Measurements from ENCODE around the gene BOLA1.
"Not testable (repeated sequence)": the region's sequence is repeated elsewhere in the genome, so short reads cannot be mapped to it uniquely, and the experiment has no call there.

BOLA1 gene

DNA sequence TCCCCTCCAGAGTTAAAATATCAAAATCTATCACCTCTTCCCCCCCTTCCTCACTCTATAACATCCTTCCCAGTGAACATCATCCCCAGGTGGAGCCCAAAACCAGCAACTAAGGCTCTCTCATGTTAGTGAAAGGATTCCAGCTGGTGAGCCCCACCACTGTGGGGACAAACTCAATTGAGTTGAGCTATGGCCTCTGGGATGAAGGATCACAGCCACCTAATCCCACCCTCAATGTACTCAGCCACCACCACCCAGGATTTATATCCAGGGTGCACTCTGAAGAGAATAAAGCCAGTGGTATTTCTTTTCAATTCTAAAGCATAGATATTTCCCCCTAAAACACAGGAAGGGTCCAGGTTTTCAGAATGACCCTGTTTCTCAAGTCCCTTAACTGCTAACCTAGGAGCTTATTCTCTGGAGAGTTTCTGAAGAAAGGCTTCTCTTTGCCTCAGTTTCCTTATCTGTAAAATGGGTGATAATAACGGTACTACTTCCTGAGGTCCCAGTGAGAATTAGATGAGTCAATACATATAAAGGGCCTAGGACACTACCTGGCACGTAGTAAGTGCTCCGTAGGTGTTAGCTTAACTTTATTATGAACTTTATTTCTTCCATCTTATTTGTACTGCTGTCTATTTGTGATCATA is 15.6 kb upstream of the BOLA1 start:
- Mint-ChIP-seq H3K4me1 (peaks cover 4% of the 10 kb centered on the region), H3K27me3 (no peaks in the 10 kb centered on the region), H3K27ac (no peak overlapping the region), H3K9me3 (no peaks in the 10 kb centered on the region), H3K36me3 (no peaks in the 10 kb centered on the region), H3K4me3 (no peak overlapping the region)
- no peak for ATAC-seq (ENCODE audit: low read depth)
- DNase-seq (ENCODE audit: low spot score in 2 of 2): no peak

DNA sequence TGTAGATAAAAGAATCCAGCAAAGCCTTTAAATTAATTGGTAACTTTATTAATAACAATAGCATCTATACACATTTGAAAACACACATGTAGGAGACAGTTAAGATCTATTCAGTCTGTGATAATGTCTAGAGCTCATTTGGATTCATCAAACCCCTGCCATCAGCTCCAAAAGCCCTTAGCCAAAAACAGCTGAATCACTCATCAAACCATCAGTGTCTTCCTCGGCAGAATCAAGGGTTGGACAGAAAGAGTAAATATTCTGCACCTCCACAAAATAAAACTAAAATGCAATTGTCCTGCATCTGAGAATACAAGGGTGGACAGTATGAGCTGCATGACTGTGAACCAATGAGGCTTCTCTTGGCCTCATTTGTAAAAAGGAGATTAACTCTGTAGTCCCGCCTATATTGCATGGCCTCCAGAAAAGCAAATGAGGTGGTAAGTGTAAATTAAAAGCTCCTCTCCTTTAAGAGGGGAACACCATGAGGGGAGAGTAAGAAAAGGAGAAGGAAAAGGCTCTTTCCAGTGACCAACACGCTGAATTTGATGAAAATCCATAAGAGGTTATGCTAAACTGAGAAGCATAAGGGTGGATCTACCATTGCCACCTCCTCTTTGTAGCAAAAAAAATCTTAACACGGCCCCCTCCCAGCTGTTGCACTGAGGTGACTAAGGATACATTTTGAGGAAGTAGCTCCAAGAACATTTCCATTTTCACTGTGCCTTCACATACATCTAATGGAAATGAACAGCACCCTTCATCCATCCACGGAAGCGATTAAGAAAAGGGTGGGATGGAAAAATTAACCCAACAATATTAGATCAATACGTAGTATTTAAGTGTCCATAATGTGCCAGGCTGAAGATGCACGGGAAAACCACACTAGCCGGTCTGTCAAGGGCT is 14.7 kb upstream of the BOLA1 start:
- DNase-seq (ENCODE audit: low spot score in 2 of 2): no peak

DNA sequence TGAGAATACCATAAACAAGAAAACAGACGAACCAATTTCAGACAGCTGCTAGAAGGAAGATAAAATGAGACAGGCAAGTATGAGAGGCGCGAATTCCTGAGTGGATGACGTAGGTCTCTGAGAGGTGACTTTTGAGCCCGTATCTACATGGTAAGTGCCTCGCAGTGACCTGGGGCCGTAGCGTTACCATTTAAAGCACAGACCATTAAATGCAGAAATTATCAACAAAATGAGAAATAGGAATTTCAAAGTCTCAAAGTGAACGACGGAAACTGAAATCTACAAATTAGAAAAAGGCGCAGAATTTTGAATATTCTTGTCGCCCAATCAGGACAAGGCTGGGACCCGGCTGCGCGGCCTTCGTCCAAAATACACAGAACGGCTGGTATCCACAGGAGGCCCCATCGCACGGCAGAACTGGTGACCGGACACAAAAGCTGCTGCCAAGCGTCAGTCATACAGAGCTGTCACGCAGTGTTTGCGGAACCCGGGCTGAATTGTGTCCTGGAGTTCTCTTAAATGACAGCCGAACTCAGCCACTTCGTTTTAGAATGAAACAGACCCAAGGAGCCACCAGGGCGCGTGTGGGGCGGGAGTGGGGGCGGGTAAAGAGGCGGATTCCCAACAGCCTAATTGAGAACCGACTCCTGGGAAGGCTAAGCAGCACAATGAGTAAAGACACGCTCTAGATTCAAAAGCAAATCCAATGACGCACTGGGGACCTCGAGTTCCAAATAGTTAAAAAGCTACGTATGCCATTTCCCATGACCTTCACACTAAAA is 13.8 kb upstream of the BOLA1 start:
- Mint-ChIP-seq H3K27me3 (no peaks in the 10 kb centered on the region), H3K4me3 (no peak overlapping the region), H3K4me1 (peaks cover 4% of the 10 kb centered on the region), H3K9me3 (no peaks in the 10 kb centered on the region), H3K36me3 (no peaks in the 10 kb centered on the region), H3K27ac (no peak overlapping the region)
- DNase-seq (ENCODE audit: low spot score in 2 of 2): peak; percentile 53 to 65
- peak; percentile 7 for ATAC-seq (ENCODE audit: low read depth)

More for the DNA sequence above, 14.7 kb upstream of the BOLA1 start:
- no peak for ATAC-seq (ENCODE audit: low read depth)
- H3K36me3 Mint-ChIP-seq: no peaks in the 10 kb centered on the region
- H3K27ac Mint-ChIP-seq: no peak overlapping the region
- no peaks in the 10 kb centered on the region for H3K9me3 Mint-ChIP-seq
- no peak overlapping the region for H3K4me3 Mint-ChIP-seq
- no peaks in the 10 kb centered on the region for H3K27me3 Mint-ChIP-seq
- peaks cover 4% of the 10 kb centered on the region for H3K4me1 Mint-ChIP-seq

DNA sequence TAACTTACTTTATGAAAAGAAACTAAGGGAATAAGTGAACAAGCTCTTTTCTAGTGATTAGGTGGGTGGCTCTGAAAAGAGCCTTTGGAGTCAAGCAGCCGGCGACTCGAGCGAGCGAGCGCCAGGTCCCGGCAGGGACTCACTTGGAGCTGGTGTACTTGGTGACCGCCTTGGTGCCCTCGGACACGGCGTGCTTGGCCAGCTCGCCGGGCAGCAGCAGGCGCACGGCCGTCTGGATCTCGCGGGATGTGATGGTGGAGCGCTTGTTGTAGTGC is 13.3 kb upstream of the BOLA1 start:
- not testable (repeated sequence) for DNase-seq (ENCODE audit: low spot score in 2 of 2); H3K9me3 Mint-ChIP-seq; H3K27ac Mint-ChIP-seq; ATAC-seq (ENCODE audit: low read depth); H3K36me3 Mint-ChIP-seq; H3K4me3 Mint-ChIP-seq; H3K4me1 Mint-ChIP-seq; H3K27me3 Mint-ChIP-seq

DNA sequence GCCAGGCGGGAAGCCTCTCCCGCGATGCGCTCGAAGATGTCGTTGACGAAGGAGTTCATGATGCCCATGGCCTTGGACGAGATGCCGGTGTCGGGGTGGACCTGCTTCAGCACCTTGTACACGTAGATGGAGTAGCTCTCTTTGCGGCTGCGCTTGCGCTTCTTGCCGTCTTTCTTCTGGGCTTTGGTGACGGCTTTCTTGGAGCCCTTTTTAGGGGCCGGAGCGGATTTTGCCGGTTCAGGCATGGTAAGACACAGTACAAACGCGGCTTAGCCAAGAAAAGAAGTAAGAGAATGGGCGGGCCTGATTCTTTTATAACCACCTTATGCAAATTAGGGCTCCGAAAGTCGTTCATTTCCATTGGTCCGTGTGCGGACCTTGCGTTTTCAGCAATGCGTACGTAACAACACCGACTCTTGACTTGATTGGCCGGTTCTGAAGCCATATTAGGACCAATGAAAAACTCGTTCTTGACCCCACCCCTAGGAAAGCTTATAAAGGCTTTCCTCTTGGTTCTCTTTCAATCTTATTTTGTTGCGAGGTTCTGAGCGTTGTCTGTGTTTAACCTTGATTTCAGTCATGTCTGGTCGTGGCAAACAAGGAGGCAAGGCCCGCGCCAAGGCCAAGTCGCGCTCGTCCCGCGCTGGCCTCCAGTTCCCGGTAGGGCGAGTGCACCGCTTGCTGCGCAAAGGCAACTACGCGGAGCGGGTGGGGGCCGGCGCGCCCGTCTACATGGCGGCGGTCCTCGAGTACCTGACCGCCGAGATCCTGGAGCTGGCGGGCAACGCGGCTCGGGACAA is 12.8 kb upstream of the BOLA1 start:
- Mint-ChIP-seq H3K36me3 (no peaks in the 10 kb centered on the region), H3K9me3 (no peaks in the 10 kb centered on the region), H3K4me3 (no peak overlapping the region), H3K4me1 (peaks cover 4% of the 10 kb centered on the region), H3K27me3 (no peaks in the 10 kb centered on the region), H3K27ac (no peak overlapping the region)
- DNase-seq (ENCODE audit: low spot score in 2 of 2): peak; percentile 88 to 95
- peak; percentile 66 for ATAC-seq (ENCODE audit: low read depth)

DNA sequence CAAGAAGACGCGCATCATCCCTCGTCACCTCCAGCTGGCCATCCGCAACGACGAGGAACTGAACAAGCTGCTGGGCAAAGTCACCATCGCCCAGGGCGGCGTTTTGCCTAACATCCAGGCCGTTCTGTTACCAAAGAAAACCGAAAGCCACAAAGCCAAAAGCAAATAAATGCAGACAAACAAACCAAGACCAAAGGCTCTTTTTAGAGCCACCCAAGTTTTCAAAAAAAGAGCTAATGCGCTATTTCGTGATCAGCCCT is 12.2 kb upstream of the BOLA1 start:
- ATAC-seq (ENCODE audit: low read depth): peak; percentile 0
- H3K27me3 Mint-ChIP-seq; H3K36me3 Mint-ChIP-seq; H3K9me3 Mint-ChIP-seq; H3K4me1 Mint-ChIP-seq; H3K27ac Mint-ChIP-seq; H3K4me3 Mint-ChIP-seq; DNase-seq (ENCODE audit: low spot score in 2 of 2): not testable (repeated sequence)

DNA sequence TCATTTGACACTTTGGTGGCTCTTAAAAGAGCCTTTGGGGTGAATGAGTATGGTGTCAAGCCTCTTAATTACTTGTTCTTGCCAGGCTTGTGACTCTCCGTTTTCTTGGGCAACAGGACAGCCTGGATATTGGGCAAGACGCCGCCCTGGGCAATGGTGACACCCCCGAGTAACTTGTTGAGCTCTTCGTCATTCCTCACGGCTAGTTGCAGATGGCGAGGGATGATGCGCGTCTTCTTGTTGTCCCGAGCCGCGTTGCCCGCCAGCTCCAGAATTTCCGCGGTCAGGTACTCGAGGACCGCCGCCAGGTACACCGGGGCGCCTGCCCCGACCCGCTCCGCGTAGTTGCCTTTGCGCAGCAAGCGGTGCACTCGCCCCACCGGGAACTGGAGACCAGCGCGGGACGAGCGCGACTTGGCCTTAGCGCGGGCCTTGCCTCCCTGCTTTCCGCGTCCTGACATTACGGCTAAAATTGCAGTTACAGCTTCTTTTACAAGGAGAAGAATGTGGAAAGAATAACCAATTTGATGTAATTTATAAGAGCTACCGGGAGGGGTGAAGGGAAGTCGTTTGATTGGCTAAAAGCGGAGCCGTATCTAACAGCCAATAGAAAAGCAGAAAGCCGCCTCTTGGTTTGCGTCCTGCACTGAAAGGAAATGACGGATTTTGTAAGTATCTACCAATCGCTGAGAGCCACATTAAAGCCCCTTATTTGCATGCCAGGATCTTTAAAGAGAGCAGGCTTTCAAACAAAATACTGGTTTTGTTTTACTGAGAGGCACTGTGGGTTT is 11.7 kb upstream of the BOLA1 start:
- DNase-seq (ENCODE audit: low spot score in 2 of 2) (peak; percentile 78 to 83), ATAC-seq (ENCODE audit: low read depth) (peak; percentile 63)
- H3K4me1 Mint-ChIP-seq: no peaks in the 10 kb centered on the region
- no peak overlapping the region for H3K27ac Mint-ChIP-seq
- H3K4me3 Mint-ChIP-seq: no peak overlapping the region
- H3K9me3 Mint-ChIP-seq: no peaks in the 10 kb centered on the region
- no peaks in the 10 kb centered on the region for H3K27me3 Mint-ChIP-seq
- H3K36me3 Mint-ChIP-seq: no peaks in the 10 kb centered on the region

DNA sequence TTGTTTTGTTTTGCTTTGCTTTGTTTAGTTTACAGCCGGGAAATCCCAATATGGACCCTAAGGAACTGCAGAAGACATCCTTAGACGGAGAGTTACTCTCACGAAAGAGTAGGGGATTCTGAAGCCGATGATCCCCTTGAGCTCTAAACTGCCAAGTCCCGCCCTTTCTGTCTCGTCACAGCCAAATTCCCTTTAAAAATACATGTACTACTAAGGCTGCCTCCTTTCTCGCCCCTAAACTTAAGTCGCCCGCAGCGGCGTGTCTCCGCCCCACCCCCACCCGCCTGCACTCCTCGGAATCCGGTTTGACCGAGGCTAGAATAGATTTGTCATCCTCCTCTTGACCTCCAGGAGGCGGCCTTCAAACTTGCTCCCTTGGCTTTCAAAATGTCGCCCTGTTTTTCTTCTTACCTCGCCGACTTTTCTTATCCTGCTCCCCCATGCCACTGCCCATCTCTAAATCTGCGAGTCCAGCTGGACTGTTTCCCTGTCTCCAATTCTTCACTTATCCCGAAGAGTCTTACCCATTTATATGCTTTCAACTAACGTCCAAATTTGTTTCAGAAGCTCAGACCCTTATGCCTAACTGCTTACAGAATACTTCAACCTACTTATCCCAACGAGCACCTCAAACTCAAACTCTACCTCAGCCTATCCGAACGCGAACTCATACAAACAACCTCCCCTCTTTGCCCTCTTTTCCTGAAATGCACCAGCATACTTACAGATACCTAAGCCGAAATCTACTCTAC is 10.9 kb upstream of the BOLA1 start:
- no peaks in the 10 kb centered on the region for H3K9me3 Mint-ChIP-seq
- H3K36me3 Mint-ChIP-seq: no peaks in the 10 kb centered on the region
- DNase-seq (ENCODE audit: low spot score in 2 of 2) (peak in 1 of 2 donors; percentile 66), ATAC-seq (ENCODE audit: low read depth) (peak; percentile 16)
- no peaks in the 10 kb centered on the region for H3K4me1 Mint-ChIP-seq
- no peak overlapping the region for H3K27ac Mint-ChIP-seq
- no peak overlapping the region for H3K4me3 Mint-ChIP-seq
- H3K27me3 Mint-ChIP-seq: no peaks in the 10 kb centered on the region

DNA sequence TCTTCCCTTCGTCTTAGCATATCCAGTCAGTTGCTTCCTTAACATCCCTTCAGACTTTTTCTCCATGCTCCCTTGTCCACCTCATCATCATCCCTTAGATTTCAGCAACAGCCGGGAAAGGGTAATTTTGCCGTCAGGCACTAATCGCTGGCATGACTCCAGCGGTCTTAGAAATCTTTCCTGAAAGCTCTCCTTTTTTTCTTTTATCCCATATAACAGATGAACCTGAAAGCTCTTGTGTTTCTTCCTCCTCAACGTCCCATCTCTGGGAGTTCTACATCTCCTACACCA is 10.4 kb upstream of the BOLA1 start:
- Mint-ChIP-seq H3K9me3 (no peaks in the 10 kb centered on the region), H3K27ac (no peak overlapping the region), H3K4me3 (no peak overlapping the region), H3K4me1 (no peaks in the 10 kb centered on the region), H3K27me3 (no peaks in the 10 kb centered on the region), H3K36me3 (no peaks in the 10 kb centered on the region)
- ATAC-seq (ENCODE audit: low read depth) (no peak), DNase-seq (ENCODE audit: low spot score in 2 of 2) (no peak)

DNA sequence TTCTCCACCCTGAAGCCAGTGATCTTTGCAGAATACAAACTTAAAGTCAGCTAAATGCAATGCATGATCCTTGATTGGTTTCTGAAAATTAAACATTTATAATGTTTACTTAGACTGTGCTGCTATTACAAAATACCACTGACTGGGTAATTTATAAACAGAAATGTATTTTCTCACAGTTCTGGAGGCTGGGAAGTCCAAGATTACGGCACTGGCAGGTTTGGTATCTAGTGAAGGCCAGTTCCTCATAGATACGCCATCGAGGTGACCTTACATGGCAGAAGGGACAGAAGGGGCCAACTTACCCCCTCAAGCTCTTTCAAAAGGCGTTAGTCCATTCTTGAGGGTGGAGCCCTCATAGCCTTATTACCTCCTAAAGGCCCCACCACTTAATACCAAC is 2.8 kb upstream of the BOLA1 start:
- ATAC-seq (ENCODE audit: low read depth): no peak
- Mint-ChIP-seq H3K36me3 (no peaks in the 10 kb centered on the region), H3K4me1 (peaks cover 9% of the 10 kb centered on the region), H3K27ac (no peak overlapping the region), H3K9me3 (peaks cover 2% of the 10 kb centered on the region), H3K27me3 (no peaks in the 10 kb centered on the region), H3K4me3 (no peak overlapping the region)
- DNase-seq (ENCODE audit: low spot score in 2 of 2): no peak

DNA sequence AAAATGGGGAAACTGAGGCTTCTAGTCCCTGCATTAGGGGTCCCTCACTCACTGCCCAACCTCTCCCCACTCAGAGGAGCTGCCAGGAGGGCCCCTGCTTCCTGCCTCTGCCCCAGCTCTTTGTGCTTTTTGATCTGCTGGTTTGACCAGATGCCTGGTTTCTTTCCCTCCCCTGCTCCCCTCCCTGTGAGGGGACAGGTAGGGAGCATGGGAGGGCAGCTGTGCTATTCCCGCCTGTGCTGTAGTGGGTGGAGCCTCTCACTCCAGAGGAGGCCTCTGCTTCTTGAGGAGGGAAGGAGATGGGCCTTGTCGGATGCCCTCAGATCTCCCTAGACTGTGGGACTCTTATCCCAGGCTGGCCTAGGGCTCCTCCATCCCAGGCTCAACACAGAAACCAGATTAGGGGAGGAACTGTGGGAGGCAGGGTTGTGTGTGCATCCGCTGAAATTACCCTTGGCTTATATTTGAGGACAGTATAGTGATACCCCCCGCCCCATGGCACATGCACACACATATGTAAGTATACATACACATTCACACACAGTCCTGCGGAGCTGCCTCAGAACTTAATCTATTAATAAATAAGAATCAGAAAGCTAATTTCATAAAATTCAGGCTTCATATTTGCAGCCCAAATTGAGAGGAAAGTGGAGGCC is 4.6 kb downstream of the BOLA1 start:
- Mint-ChIP-seq H3K27ac (no peak overlapping the region), H3K36me3 (peaks cover 2% of the 10 kb centered on the region), H3K4me1 (peaks cover 8% of the 10 kb centered on the region), H3K9me3 (no peaks in the 10 kb centered on the region), H3K27me3 (peaks cover 10% of the 10 kb centered on the region), H3K4me3 (no peak overlapping the region)
- ATAC-seq (ENCODE audit: low read depth) (no peak), DNase-seq (ENCODE audit: low spot score in 2 of 2) (no peak)

DNA sequence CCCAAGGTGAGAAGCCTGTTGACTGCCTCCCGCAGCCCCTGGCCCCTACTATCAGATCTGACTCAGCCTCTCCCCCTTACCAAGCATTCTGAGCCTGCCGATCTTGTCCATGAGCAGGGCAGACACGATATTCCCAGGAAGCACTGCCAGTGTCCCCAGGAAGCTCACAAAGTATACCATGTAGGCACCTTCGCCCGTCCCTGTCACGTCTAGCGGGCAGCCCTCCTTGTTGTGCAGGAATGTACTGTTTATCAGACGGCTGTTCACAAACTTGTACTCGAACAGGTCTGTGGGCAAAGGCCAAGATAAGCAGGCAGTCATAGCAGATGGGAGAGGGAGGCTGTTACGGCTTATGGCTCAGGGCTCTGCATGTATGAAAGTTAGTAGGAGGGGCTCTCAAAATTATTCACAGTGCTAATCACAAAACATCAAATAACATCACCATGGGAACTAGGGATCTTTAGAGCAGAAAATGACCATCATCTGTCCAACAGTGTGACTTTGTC is 7.3 kb downstream of the BOLA1 start:
- Mint-ChIP-seq H3K27me3 (peaks cover 14% of the 10 kb centered on the region), H3K27ac (no peak overlapping the region), H3K4me1 (no peaks in the 10 kb centered on the region), H3K4me3 (no peak overlapping the region), H3K36me3 (peaks cover 2% of the 10 kb centered on the region), H3K9me3 (no peaks in the 10 kb centered on the region)
- ATAC-seq (ENCODE audit: low read depth) (no peak), DNase-seq (ENCODE audit: low spot score in 2 of 2) (no peak)
